ENCODE results near the gene RNF157.

The RNF157 gene

DNA sequence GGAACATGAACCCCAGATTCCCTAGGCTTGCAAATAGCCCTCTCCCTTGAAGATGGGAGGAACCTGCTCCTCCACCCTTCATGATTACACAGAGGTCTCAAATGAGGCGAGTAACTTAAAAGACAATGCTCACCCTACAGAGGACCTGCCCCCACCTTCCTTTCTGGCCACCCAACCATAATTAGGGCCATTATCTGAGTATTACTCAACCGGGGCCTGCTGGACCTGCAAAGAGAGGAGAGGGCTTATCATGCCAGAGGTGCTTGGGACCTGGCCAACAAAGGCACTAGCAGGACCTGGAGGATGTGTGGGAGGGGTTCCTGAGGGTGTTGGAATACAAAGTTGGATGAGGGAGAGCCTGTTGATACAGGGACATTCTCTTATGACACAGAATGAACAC, 42.4 kb downstream of the RNF157 start:
- Histone ChIP-seq H3K4me3 (ENCODE audit: low read depth, low read length) (no peak overlapping the region), H3K27ac (no peak overlapping the region), H3K9me3 (ENCODE audit: severe bottlenecking) (no peaks in the 10 kb centered on the region), H3K36me3 (peaks cover 14% of the 10 kb centered on the region), H3K27me3 (ENCODE audit: insufficient read depth, low read depth, severe bottlenecking) (no peaks in the 10 kb centered on the region)
- no peak for DNase-seq
- TF ChIP-seq CTCF (IDR thresholded peaks at IDR 0.05; ENCODE audit: low read depth, low read length), result no peak

GRCh38 chr17:76196675-76197074, 43.6 kb downstream of the RNF157 start:
- DNase-seq, result no peak
- H3K9me3 ChIP-seq (ENCODE audit: severe bottlenecking), result no peaks in the 10 kb centered on the region
- no peak overlapping the region for H3K27ac ChIP-seq
- no peak overlapping the region for H3K4me3 ChIP-seq (ENCODE audit: low read depth, low read length)
- H3K27me3 ChIP-seq (ENCODE audit: insufficient read depth, low read depth, severe bottlenecking), result no peaks in the 10 kb centered on the region
- peaks cover 14% of the 10 kb centered on the region for H3K36me3 ChIP-seq
- no peak for TF ChIP-seq CTCF (IDR thresholded peaks at IDR 0.05; ENCODE audit: low read depth, low read length)

DNA sequence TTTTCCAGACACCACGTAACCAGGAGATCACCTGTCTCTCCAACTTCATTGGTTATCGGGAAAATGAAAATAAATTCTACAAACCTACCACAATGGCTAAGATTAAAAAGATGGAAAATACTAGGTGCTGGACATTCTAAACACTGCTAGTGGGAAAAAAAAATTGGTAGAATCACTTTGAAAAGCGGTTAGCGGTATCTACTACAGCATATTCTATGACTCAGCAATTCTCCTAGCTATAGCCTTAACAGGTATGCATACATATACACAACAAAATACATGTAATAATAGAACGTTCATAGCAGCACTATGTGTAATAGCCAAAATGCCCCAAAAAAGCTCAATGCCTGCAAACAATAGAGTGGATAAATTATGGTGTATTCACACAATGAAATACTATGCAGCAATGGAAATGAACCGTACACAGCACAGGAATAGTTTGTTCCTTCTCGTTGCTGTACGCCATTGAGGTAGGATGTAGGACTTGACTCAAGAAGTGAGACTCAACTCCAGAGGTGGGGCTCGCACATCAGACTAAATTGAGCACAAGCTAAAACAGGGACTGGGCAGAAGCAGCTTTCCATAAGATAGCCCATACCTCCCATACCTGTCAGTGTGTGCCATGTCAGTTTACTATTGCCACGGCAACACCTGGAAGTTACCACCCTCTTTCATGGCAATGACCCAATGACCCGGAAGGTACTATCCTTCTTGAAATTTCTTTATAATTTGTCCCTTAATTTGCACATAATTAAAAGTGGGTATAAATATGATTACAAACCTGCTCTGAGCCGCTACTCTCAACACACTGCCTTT, 44.8 kb downstream of the RNF157 start:
- Histone ChIP-seq H3K4me3 (ENCODE audit: low read depth, low read length) (no peak overlapping the region), H3K27me3 (ENCODE audit: insufficient read depth, low read depth, severe bottlenecking) (no peaks in the 10 kb centered on the region), H3K36me3 (peaks cover 12% of the 10 kb centered on the region), H3K9me3 (ENCODE audit: severe bottlenecking) (no peaks in the 10 kb centered on the region), H3K27ac (no peak overlapping the region)
- no peak for DNase-seq
- TF ChIP-seq CTCF (IDR thresholded peaks at IDR 0.05; ENCODE audit: low read depth, low read length), result no peak

- no peak for TF ChIP-seq CTCF (IDR thresholded peaks at IDR 0.05; ENCODE audit: low read depth, low read length)
- H3K4me3 ChIP-seq (ENCODE audit: low read depth, low read length), result no peak overlapping the region
- H3K27me3 ChIP-seq (ENCODE audit: insufficient read depth, low read depth, severe bottlenecking), result no peaks in the 10 kb centered on the region
- no peaks in the 10 kb centered on the region for H3K9me3 ChIP-seq (ENCODE audit: severe bottlenecking)
- H3K36me3 ChIP-seq, result peaks cover 6% of the 10 kb centered on the region
- no peak for DNase-seq
- H3K27ac ChIP-seq, result no peak overlapping the region
Observed at GRCh38 chr17:76193591-76193990, 46.7 kb downstream of the RNF157 start.

DNA sequence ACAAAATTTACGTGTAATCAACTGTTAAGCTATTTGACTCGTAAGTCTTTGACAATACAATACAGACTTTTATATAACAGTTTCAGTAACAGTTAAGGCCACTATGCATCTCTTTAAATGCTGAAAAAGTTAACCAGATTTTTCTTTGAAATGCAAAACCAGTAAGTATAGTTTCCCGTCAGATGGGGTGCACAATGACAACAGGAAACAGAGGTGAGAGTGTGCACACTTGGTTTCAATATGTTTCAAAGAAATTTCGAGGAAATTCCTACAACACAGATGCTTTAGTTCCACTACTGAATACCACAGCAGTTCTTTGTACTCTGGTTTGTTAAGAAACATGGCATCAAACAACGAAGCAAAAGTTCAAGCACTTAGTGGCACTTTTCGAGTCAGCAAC, 48.4 kb downstream of the RNF157 start:
- no peak overlapping the region for H3K4me3 ChIP-seq (ENCODE audit: low read depth, low read length)

More for the DNA sequence above, 48.4 kb downstream of the RNF157 start:
- no peak for TF ChIP-seq CTCF (IDR thresholded peaks at IDR 0.05; ENCODE audit: low read depth, low read length)
- H3K27me3 ChIP-seq (ENCODE audit: insufficient read depth, low read depth, severe bottlenecking), result no peaks in the 10 kb centered on the region
- no peak overlapping the region for H3K27ac ChIP-seq
- no peaks in the 10 kb centered on the region for H3K9me3 ChIP-seq (ENCODE audit: severe bottlenecking)
- no peak for DNase-seq
- peaks cover 2% of the 10 kb centered on the region; the same call in 1 of the 2 replicates for H3K36me3 ChIP-seq

All from WERI-Rb-1 (cell line).